Measurements from ENCODE around the gene ACCS. TPM values are rescaled to one million over a fixed set of nuclear protein-coding genes. Genes with fewer than 3 reads are reported as not detected.

Gene ACCS
- total RNA-seq, 1 experiment from 2014 or later = 7.5 TPM

- H3K14ac ChIP-seq (ENCODE audit: insufficient read depth, low read length) = no peak overlapping the region
- H3K4me3 Mint-ChIP-seq = no peak overlapping the region
- H2BK5ac ChIP-seq (ENCODE audit: insufficient read length, low read length) = no peak overlapping the region
- no peaks in the 10 kb centered on the region; a peak in 1 of 5 replicates for H3K9me3 Mint-ChIP-seq
- no peaks in the 10 kb centered on the region for H3K9me3 ChIP-seq (ENCODE audit: control insufficient read depth, low read depth, low read length)
- H3K4me2 ChIP-seq (ENCODE audit: insufficient read depth, insufficient read length, low read length) = no peak overlapping the region
- DNase-seq = no peak
- no peak overlapping the region for H3T11ph ChIP-seq (ENCODE audit: low read length)
- H3K27me3 Mint-ChIP-seq (ENCODE audit: low read depth) = no peaks in the 10 kb centered on the region; the same call in 1 of the 2 replicates
- no peak overlapping the region for H2BK20ac ChIP-seq (ENCODE audit: low read depth, low read length, poor library complexity, severe bottlenecking)
- H3K56ac ChIP-seq (ENCODE audit: insufficient read length, low read depth, low read length) = no peak overlapping the region
- no peak overlapping the region for H2BK12ac ChIP-seq (ENCODE audit: insufficient read length, low read depth, low read length)
- H3K23ac ChIP-seq (ENCODE audit: insufficient read length, low read depth, low read length) = no peak overlapping the region
- H4K91ac ChIP-seq (ENCODE audit: insufficient read length, low read depth, low read length) = no peak overlapping the region
- WGBS (ENCODE audit: extremely low coverage, insufficient read length, low lambda C conversion rate) = no CpG with 5 or more reads among the region's 2 CpGs
- H3K4me1 Mint-ChIP-seq = peaks cover 17% of the 10 kb centered on the region in 2 experiments
- H4K8ac ChIP-seq (replicated peaks; ENCODE audit: insufficient read length, low read depth, low read length) = no peak overlapping the region
- H3K9ac ChIP-seq (ENCODE audit: extremely low read depth, insufficient read length, low read length) = no peak overlapping the region
- H3K23me2 ChIP-seq (ENCODE audit: insufficient read length, low read depth, low read length, poor library complexity, severe bottlenecking) = peaks cover 9% of the 10 kb centered on the region
- H4K5ac ChIP-seq (ENCODE audit: insufficient read length, low read depth, low read length) = no peak overlapping the region
- H3K18ac ChIP-seq (ENCODE audit: insufficient read length, low read depth, low read length) = no peak overlapping the region
- no peak overlapping the region for H3K4ac ChIP-seq (ENCODE audit: low read depth, low read length)
- H3K36me3 Mint-ChIP-seq (ENCODE audit: insufficient read depth in 1 of 3, low read depth in 3 of 3) = peaks cover 0 to 5% (median 0%) of the 10 kb centered on the region in 3 experiments; a peak in 2 of 7 replicates
- no peak for TF ChIP-seq CTCF (conservative IDR thresholded peaks at IDR 0.05)
- no peaks in the 10 kb centered on the region; the same call in 1 of the 2 replicates for H3K4me1 ChIP-seq (ENCODE audit: insufficient read depth, low read length)
- H3K27ac Mint-ChIP-seq = no peak overlapping the region
- H3K79me1 ChIP-seq (ENCODE audit: insufficient read depth, low read depth, low read length, poor library complexity, severe bottlenecking) = peaks cover 3% of the 10 kb centered on the region
- no peak overlapping the region for H3K27ac ChIP-seq (ENCODE audit: insufficient read length, low read depth, low read length)
- H2AFZ ChIP-seq (ENCODE audit: low read length) = no peak overlapping the region
- H4K20me1 ChIP-seq (ENCODE audit: control insufficient read depth, insufficient read depth, insufficient read length) = no peaks in the 10 kb centered on the region
- 0 out of 2 replicates have a peak, but pooled peaks cover 6% of the 10 kb centered on the region for H3K79me2 ChIP-seq (ENCODE audit: insufficient read depth, low read length)
- no peak overlapping the region for H2AK5ac ChIP-seq (ENCODE audit: insufficient read length, low read length)
- H3K27me3 ChIP-seq (ENCODE audit: insufficient read depth, low read length) = no peaks in the 10 kb centered on the region
- H2BK15ac ChIP-seq (ENCODE audit: low read depth, low read length) = no peak overlapping the region
- no peak overlapping the region for H2BK120ac ChIP-seq (ENCODE audit: low read depth, low read length, poor library complexity, severe bottlenecking)
These were observed 31.8 kb downstream of the ACCS start for GRCh38 chr11:44097821-44098220.

Data from H9 (cell line).